OCI-LY7 (cell line): ENCODE results near the gene RNU6-9.

Source experiments
- CTCF ChIP-seq: fragments of 200-600 bp; sonication (generic); conservative IDR thresholded peaks from 2 replicates; pipeline ENCODE4 v1.5.1; 2014; ENCODE audit warnings: mild to moderate bottlenecking, antibody characterized with exemption, low read length, moderate library complexity, mixed read lengths
- EZH2phosphoT487 ChIP-seq: fragments of 200-600 bp; sonication (generic); IDR thresholded peaks from 2 replicates; pipeline ENCODE4 v1.6.1; 2018; ENCODE audit warnings: low read depth, borderline replicate concordance, mild to moderate bottlenecking, mixed run types, antibody characterized with exemption, low read length, moderate library complexity, mixed read lengths

GRCh38 chr19:938233-938923 is 45.1 kb downstream of the RNU6-9 start:
- TF ChIP-seq CTCF = no peak
- TF ChIP-seq EZH2phosphoT487 = no peak
